HCT116 (cell line): ENCODE data around the gene FLT4. TPM values are rescaled to one million over a fixed set of nuclear protein-coding genes. Genes with fewer than 3 reads are reported as not detected.

Source experiments
- ATAC-seq: fragments of 200-7000 bp; cut with Tn5 transposase; 2 replicates; pipeline ENCODE4 v1.9.1; 2020; ENCODE audit warnings: mild to moderate bottlenecking, moderate library complexity
- BruUV-seq: library from RNA; stranded (reverse); fragments of 400-500 nt; replicated peaks from 2 replicates; lab custom pipeline; 2021; lab: Mats Ljungman, UMichigan
- CTCF ChIA-PET: fragments of 300-600 bp; sonication (Branson Sonifier 250); formaldehyde crosslinking; loops from one replicate; lab custom pipeline; 2021; ENCODE audit warnings: antibody characterized with exemption; lab: Charles Lee
- POLR2A ChIA-PET: fragments of 300-600, 350-600 bp; sonication (Branson Sonifier 250); formaldehyde crosslinking; loops from one replicate; lab custom pipeline; 2021; ENCODE audit warnings: antibody characterized with exemption; lab: Charles Lee
- RAD21 ChIA-PET, 2 experiments: fragments of 300-600 bp; sonication (Branson Sonifier 250); formaldehyde crosslinking; loops; one replicate each; lab custom pipeline; 2023; ENCODE audit warnings: low total read pairs in 2 of 2; ENCODE audit not compliant: uncharacterized antibody in 2 of 2, unreplicated experiment in 2 of 2, low non-redundant PET in 1 of 2; lab: Charles Lee
- DNase-seq: peaks from one replicate; pipeline ENCODE4 v3.0.0-alpha.2; 2010; ENCODE audit warnings: low read depth, low spot score
- H2AFZ ChIP-seq: fragments of 200-600 bp; shearing (Covaris generic), sonication (generic); 2 replicates; pipeline ENCODE4 v1.6.1; 2017; ENCODE audit warnings: low read depth, mixed run types, mixed read lengths, antibody characterized with exemption, low read length; ENCODE audit not compliant: poor library complexity, severe bottlenecking
- H3K27ac ChIP-seq: 2 replicates; pipeline ENCODE4 v1.5.1; 2012; ENCODE audit warnings: low read depth, low read length
- H3K27me3 ChIP-seq: fragments of 200-600 bp; sonication (generic); 2 replicates; pipeline ENCODE4 v1.6.1; 2016; ENCODE audit warnings: mixed run types, low read length, mixed read lengths; ENCODE audit not compliant: insufficient read depth
- H3K36me3 ChIP-seq, 2 experiments: fragments of 200-500 bp in 1 of 2; fragments of 200-600 bp in 1 of 2; sonication (Bioruptor generic) in 1 of 2; sonication (generic) in 1 of 2; 2 replicates each; pipeline versions ENCODE4 v1.5.1 to v1.6.1; 2014 to 2016; ENCODE audit warnings: low read length in 2 of 2, inconsistent platforms in 1 of 2, mixed read lengths in 1 of 2, mixed run types in 1 of 2; ENCODE audit not compliant: insufficient read depth in 2 of 2, control insufficient read depth in 1 of 2
- H3K4me1 ChIP-seq, 2 experiments: fragments of 200-600 bp in 1 of 2; sonication (generic) in 1 of 2; 2 replicates each; pipeline versions ENCODE4 v1.5.1 to v1.6.1; 2012 to 2017; ENCODE audit warnings: low read length in 2 of 2, inconsistent platforms in 1 of 2, mild to moderate bottlenecking in 1 of 2, mixed read lengths in 1 of 2, mixed run types in 1 of 2, moderate library complexity in 1 of 2; ENCODE audit not compliant: insufficient read depth in 2 of 2, control insufficient read depth in 1 of 2
- H3K4me2 ChIP-seq: fragments of 200-600 bp; sonication (generic); 2 replicates; pipeline ENCODE4 v1.6.1; 2017; ENCODE audit warnings: mixed run types, low read length, mixed read lengths
- H3K4me3 ChIP-seq, 2 experiments: fragments of 200-600 bp in 1 of 2; sonication (generic) in 1 of 2; replicated peaks in 1 of 2; 2 replicates each; pipeline ENCODE4 v1.5.1; 2011 to 2016; ENCODE audit warnings: low read length in 2 of 2, control low read depth in 1 of 2, low read depth in 1 of 2, mild to moderate bottlenecking in 1 of 2, mixed read lengths in 1 of 2, mixed run types in 1 of 2
- H3K79me2 ChIP-seq: fragments of 200-600 bp; sonication (generic); 2 replicates; pipeline ENCODE4 v1.6.1; 2017; ENCODE audit warnings: mild to moderate bottlenecking, mixed run types, low read length, moderate library complexity, mixed read lengths; ENCODE audit not compliant: insufficient read depth
- H3K9ac ChIP-seq: fragments of 200-600 bp; sonication (generic); 2 replicates; pipeline ENCODE4 v1.6.1; 2016; ENCODE audit warnings: low read length, mixed read lengths
- H3K9me2 ChIP-seq: fragments of 200-600 bp; sonication (generic), shearing (Covaris generic); 2 replicates; pipeline ENCODE4 v1.6.1; 2017; ENCODE audit warnings: mixed run types, mild to moderate bottlenecking, moderate library complexity; ENCODE audit not compliant: insufficient read depth
- H3K9me3 ChIP-seq, 2 experiments: fragments of 200-500 bp in 1 of 2; fragments of 200-600 bp in 1 of 2; sonication (Bioruptor generic) in 1 of 2; sonication (generic) in 1 of 2; 2 replicates each; pipeline ENCODE4 v1.6.1; 2014 to 2017; ENCODE audit warnings: low read length in 2 of 2, mixed read lengths in 2 of 2, inconsistent platforms in 1 of 2, low read depth in 1 of 2, mild to moderate bottlenecking in 1 of 2, mixed run types in 1 of 2, moderate library complexity in 1 of 2; ENCODE audit not compliant: control insufficient read depth in 1 of 2, insufficient read depth in 1 of 2
- H4K20me1 ChIP-seq: fragments of 200-600 bp; sonication (generic), shearing (Covaris generic); 2 replicates; pipeline ENCODE4 v1.6.1; 2017; ENCODE audit warnings: mixed run types, mild to moderate bottlenecking, moderate library complexity; ENCODE audit not compliant: insufficient read depth
- ELF1 ChIP-seq: IDR thresholded peaks from 2 replicates; pipeline ENCODE4 v1.6.1; 2012; ENCODE audit warnings: low read depth, borderline replicate concordance
- RAD21 ChIP-seq: IDR thresholded peaks from 2 replicates; pipeline ENCODE4 v1.6.1; 2012; ENCODE audit warnings: low read depth, mild to moderate bottlenecking
- SIN3A ChIP-seq: IDR thresholded peaks from 2 replicates; pipeline ENCODE4 v1.6.1; 2012; ENCODE audit warnings: low read depth
- SRF ChIP-seq: IDR thresholded peaks from 2 replicates; pipeline ENCODE4 v1.6.1; 2012; ENCODE audit warnings: low read depth
- ZFX ChIP-seq: fragments of 450-650 bp; IDR thresholded peaks from 2 replicates; pipeline ENCODE4 v1.6.1; 2017
- intact Hi-C: fragments of 100-400 bp; cut with micrococcal nuclease; formaldehyde crosslinking; loops from 2 replicates; pipeline ENCODE4 v1.10.0; 2022
- total RNA-seq: library from RNA; stranded (reverse); gene quantifications from one replicate; pipeline ENCODE4 v1.2.1, GENCODE V29; 2021; ENCODE audit not compliant: unreplicated experiment
- TF ChIP-seq, protein P1 (sequence below), 3 experiments: fragments of 200-600 bp in 1 of 3; sonication (generic) in 1 of 3; IDR thresholded peaks in 2 of 3; conservative IDR thresholded peaks in 1 of 3; 2 replicates each; pipeline ENCODE4 v1.5.1; 2012 to 2017; ENCODE audit warnings: low read depth in 2 of 3, low read length in 2 of 3, antibody characterized with exemption in 1 of 3, borderline replicate concordance in 1 of 3, control low read depth in 1 of 3, mild to moderate bottlenecking in 1 of 3, mixed read lengths in 1 of 3, mixed run types in 1 of 3, moderate library complexity in 1 of 3; ENCODE audit not compliant: insufficient read depth in 1 of 3

FLT4 gene
- total RNA-seq, 1 experiment from 2014 or later: 0.17 TPM

DNA sequence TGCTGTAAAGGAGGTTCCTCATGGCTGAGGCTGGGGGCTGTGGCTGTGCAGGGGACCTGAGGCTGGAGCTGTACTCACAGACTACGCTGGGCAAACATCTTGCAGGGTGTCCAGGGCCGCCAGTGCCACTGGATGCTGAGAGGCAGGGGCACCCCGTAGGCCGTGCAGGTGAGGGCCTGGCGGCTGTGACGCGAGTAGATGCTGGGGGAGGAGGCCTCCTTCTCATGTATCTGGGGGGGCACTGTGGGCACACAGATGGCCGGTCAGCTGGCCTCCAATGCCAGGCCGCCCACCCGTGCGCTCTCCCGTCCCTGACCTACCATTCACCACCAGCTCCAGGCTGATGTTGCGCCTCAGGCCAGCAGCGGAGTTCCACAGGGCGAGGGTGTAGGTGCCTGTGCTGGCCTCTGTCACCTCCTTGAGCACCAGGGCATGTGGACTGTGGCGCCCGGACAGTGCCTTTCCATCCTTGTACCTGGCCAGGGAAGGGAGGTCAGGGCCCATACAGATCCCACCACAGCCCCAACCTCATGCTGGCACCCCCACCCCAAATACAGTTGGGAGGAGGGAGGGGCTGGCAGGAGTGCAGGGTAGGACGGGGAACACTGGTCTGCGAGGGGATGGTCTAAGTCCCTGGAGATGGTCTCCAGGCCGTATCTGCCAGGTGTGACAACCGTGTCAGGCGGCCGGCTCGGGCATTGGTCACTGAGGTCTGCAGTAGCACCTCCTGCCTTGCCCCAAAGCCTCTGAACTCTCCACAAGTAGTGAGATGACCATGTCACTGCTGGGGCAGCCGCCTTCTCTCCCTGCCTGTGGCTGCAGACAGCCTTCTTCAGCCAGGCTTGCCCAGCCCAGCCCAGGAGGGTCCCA, 23.4 kb downstream of the FLT4 start:
- intact Hi-C loops: no loop called here

More for the DNA sequence above, 23.4 kb downstream of the FLT4 start:
- DNase-seq: no peak
- Histone ChIP-seq H3K9me3 (no peaks in the 10 kb centered on the region), H4K20me1 (no peaks in the 10 kb centered on the region), H3K4me1 (no peaks in the 10 kb centered on the region), H3K9me2 (no peaks in the 10 kb centered on the region), H3K27ac (no peak overlapping the region), H3K27me3 (no peaks in the 10 kb centered on the region), H3K4me3 (no peak overlapping the region), H3K4me2 (no peak overlapping the region), H3K36me3 (no peaks in the 10 kb centered on the region), H3K79me2 (no peaks in the 10 kb centered on the region), H2AFZ (no peak overlapping the region), H3K9ac (no peak overlapping the region)
- RAD21 ChIA-PET: no interaction called here
- POLR2A ChIA-PET: no interaction called here
- ATAC-seq: no peak
- CTCF ChIA-PET: no interaction called here
- TF ChIP-seq, protein P1, sequence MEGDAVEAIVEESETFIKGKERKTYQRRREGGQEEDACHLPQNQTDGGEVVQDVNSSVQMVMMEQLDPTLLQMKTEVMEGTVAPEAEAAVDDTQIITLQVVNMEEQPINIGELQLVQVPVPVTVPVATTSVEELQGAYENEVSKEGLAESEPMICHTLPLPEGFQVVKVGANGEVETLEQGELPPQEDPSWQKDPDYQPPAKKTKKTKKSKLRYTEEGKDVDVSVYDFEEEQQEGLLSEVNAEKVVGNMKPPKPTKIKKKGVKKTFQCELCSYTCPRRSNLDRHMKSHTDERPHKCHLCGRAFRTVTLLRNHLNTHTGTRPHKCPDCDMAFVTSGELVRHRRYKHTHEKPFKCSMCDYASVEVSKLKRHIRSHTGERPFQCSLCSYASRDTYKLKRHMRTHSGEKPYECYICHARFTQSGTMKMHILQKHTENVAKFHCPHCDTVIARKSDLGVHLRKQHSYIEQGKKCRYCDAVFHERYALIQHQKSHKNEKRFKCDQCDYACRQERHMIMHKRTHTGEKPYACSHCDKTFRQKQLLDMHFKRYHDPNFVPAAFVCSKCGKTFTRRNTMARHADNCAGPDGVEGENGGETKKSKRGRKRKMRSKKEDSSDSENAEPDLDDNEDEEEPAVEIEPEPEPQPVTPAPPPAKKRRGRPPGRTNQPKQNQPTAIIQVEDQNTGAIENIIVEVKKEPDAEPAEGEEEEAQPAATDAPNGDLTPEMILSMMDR (IDR thresholded peaks at IDR 0.05 in 2 of 3, conservative IDR thresholded peaks at IDR 0.05 in 1 of 3; ENCODE audit: borderline replicate concordance in 1 of 3, insufficient read depth in 1 of 3, low read depth in 2 of 3, low read length in 2 of 3): no peak
- TF ChIP-seq RAD21: no peak
- TF ChIP-seq SIN3A: no peak
- no peak for TF ChIP-seq ZFX
- no peak for TF ChIP-seq ELF1
- no peak for TF ChIP-seq SRF
- no TSS peak for BruUV-seq
